MM.1S (cell line): ENCODE data around the gene LDLRAD3.

Experiments used
- CTCF ChIP-seq: fragments of 300-600 bp; sonication (generic); IDR thresholded peaks from 2 replicates; pipeline ENCODE4 v1.5.1; 2016; ENCODE audit warnings: antibody characterized with exemption, low read length, mixed read lengths
- EZH2 ChIP-seq: fragments of 300-600 bp; sonication (generic); optimal IDR thresholded peaks from 2 replicates; pipeline ENCODE3; 2017; ENCODE audit warnings: low read depth, mild to moderate bottlenecking, antibody characterized with exemption, low read length, mixed read lengths

- TF ChIP-seq EZH2 (no peak), CTCF (no peak)
Measured at GRCh38 chr11:36271794-36272407, 328.0 kb downstream of the LDLRAD3 start.
